Loucy (cell line): ENCODE data around the gene FAM13C.

Experiments
- H2AFZ ChIP-seq: fragments of 200-600 bp; sonication (generic); 2 replicates; pipeline ENCODE4 v1.6.0; 2016; ENCODE audit warnings: antibody characterized with exemption, mild to moderate bottlenecking, low read length, moderate library complexity
- H3F3A ChIP-seq: fragments of 200-600 bp; 2 replicates; pipeline ENCODE4 v1.6.0; 2016; ENCODE audit warnings: antibody characterized with exemption, low read depth, mild to moderate bottlenecking
- H3K27me3 ChIP-seq: fragments of 200-600 bp; sonication (generic); 2 replicates; pipeline ENCODE4 v1.6.1; 2014; ENCODE audit warnings: low read length, mild to moderate bottlenecking; ENCODE audit not compliant: insufficient read depth, poor library complexity, severe bottlenecking
- H3K36me3 ChIP-seq: fragments of 200-600 bp; sonication (generic); 2 replicates; pipeline ENCODE4 v1.6.1; 2016; ENCODE audit warnings: low read length; ENCODE audit not compliant: insufficient read depth
- H3K4me1 ChIP-seq: fragments of 200-600 bp; sonication (generic); 2 replicates; pipeline ENCODE4 v1.5.1; 2014; ENCODE audit warnings: low read length, mild to moderate bottlenecking; ENCODE audit not compliant: insufficient read depth, poor library complexity, severe bottlenecking
- H3K4me2 ChIP-seq: fragments of 200-600 bp; sonication (generic); 2 replicates; pipeline ENCODE4 v1.6.0; 2014; ENCODE audit warnings: antibody characterized with exemption, low read length, low read depth, mild to moderate bottlenecking; ENCODE audit not compliant: poor library complexity, severe bottlenecking
- H3K4me3 ChIP-seq: fragments of 200-600 bp; sonication (generic); 2 replicates; pipeline ENCODE4 v1.5.1; 2014; ENCODE audit warnings: low read length, mild to moderate bottlenecking, mixed read lengths; ENCODE audit not compliant: poor library complexity, severe bottlenecking
- H3K79me2 ChIP-seq: fragments of 200-600 bp; sonication (generic); 2 replicates; pipeline ENCODE4 v1.6.1; 2014; ENCODE audit warnings: low read length; ENCODE audit not compliant: insufficient read depth
- H3K9ac ChIP-seq: fragments of 200-600 bp; sonication (generic); 2 replicates; pipeline ENCODE4 v1.6.0; 2014; ENCODE audit warnings: mild to moderate bottlenecking, low read depth, low read length, moderate library complexity; ENCODE audit not compliant: poor library complexity, severe bottlenecking
- H3K9me2 ChIP-seq: fragments of 200-600 bp; sonication (generic); replicated peaks from 2 replicates; pipeline ENCODE4 v1.6.1; 2016; ENCODE audit warnings: low read depth, low read length, mixed read lengths
- H3K9me3 ChIP-seq: fragments of 200-600 bp; sonication (generic); 2 replicates; pipeline ENCODE4 v1.6.1; 2014; ENCODE audit warnings: mild to moderate bottlenecking, antibody characterized with exemption, low read length, low read depth; ENCODE audit not compliant: insufficient read depth
- H4K20me1 ChIP-seq: fragments of 200-600 bp; sonication (generic); 2 replicates; pipeline ENCODE4 v1.6.0; 2014; ENCODE audit warnings: antibody characterized with exemption, low read length, mild to moderate bottlenecking; ENCODE audit not compliant: insufficient read depth, poor library complexity, severe bottlenecking
- CTCF ChIP-seq: fragments of 200-600 bp; sonication (generic); conservative IDR thresholded peaks from 2 replicates; pipeline ENCODE4 v1.5.1; 2014; ENCODE audit warnings: mild to moderate bottlenecking, antibody characterized with exemption, low read length
- EZH2phosphoT487 ChIP-seq: fragments of 200-600 bp; IDR thresholded peaks from 2 replicates; pipeline ENCODE4 v1.6.1; 2018; ENCODE audit warnings: antibody characterized with exemption, mild to moderate bottlenecking, moderate library complexity, borderline replicate concordance

FAM13C gene

GRCh38 chr10:59336632-59337031 lies 25.7 kb downstream of the FAM13C start:
- no peaks in the 10 kb centered on the region for H3F3A ChIP-seq
- no peaks in the 10 kb centered on the region for H3K79me2 ChIP-seq
- no peak for TF ChIP-seq EZH2phosphoT487
- no peak for TF ChIP-seq CTCF
- H4K20me1 ChIP-seq: no peaks in the 10 kb centered on the region
- H2AFZ ChIP-seq: no peak overlapping the region
- no peak overlapping the region for H3K4me3 ChIP-seq
- H3K36me3 ChIP-seq: no peaks in the 10 kb centered on the region
- H3K9ac ChIP-seq: no peak overlapping the region
- H3K4me2 ChIP-seq: no peak overlapping the region
- H3K4me1 ChIP-seq: no peaks in the 10 kb centered on the region
- no peaks in the 10 kb centered on the region for H3K27me3 ChIP-seq
- H3K9me2 ChIP-seq: no peaks in the 10 kb centered on the region
- H3K9me3 ChIP-seq: no peaks in the 10 kb centered on the region

- Histone ChIP-seq H3K9ac (no peak overlapping the region), H3K9me2 (no peaks in the 10 kb centered on the region), H3K4me1 (no peaks in the 10 kb centered on the region), H3K4me3 (no peak overlapping the region), H2AFZ (no peak overlapping the region), H3K27me3 (no peaks in the 10 kb centered on the region), H3K36me3 (no peaks in the 10 kb centered on the region), H3K9me3 (no peaks in the 10 kb centered on the region), H3F3A (no peaks in the 10 kb centered on the region), H3K4me2 (no peak overlapping the region), H4K20me1 (no peaks in the 10 kb centered on the region), H3K79me2 (no peaks in the 10 kb centered on the region)
- TF ChIP-seq CTCF (no peak), EZH2phosphoT487 (no peak)
Observed at GRCh38 chr10:59335497-59335896, 26.9 kb downstream of the FAM13C start.

- H3K36me3 ChIP-seq: no peaks in the 10 kb centered on the region
- no peak overlapping the region for H2AFZ ChIP-seq
- no peaks in the 10 kb centered on the region for H3F3A ChIP-seq
- no peaks in the 10 kb centered on the region for H3K4me1 ChIP-seq
- H3K9me2 ChIP-seq: no peaks in the 10 kb centered on the region
- H3K9me3 ChIP-seq: no peaks in the 10 kb centered on the region
- no peak overlapping the region for H3K4me2 ChIP-seq
- TF ChIP-seq EZH2phosphoT487: no peak
- no peak for TF ChIP-seq CTCF
- no peak overlapping the region for H3K4me3 ChIP-seq
- H3K79me2 ChIP-seq: no peaks in the 10 kb centered on the region
- H3K9ac ChIP-seq: no peak overlapping the region
- no peaks in the 10 kb centered on the region for H4K20me1 ChIP-seq
- no peaks in the 10 kb centered on the region for H3K27me3 ChIP-seq
Observed at GRCh38 chr10:59333701-59334100, 28.6 kb downstream of the FAM13C start.
